K562 (cell line): Measurements from ENCODE around the gene MLX. TPM values are rescaled to one million over a fixed set of nuclear protein-coding genes. Genes with fewer than 3 reads are reported as not detected.

ENCODE experiments used
- ATF2 ChIP-seq: sonication (generic); formaldehyde crosslinking; IDR thresholded peaks from 2 replicates; pipeline ENCODE4 v1.8.1; 2022; ENCODE audit warnings: missing genetic modification reagents
- BHLHE40 ChIP-seq: IDR thresholded peaks from 2 replicates; pipeline ENCODE4 v1.6.1; 2011; ENCODE audit warnings: low read length, improper control_type of control experiment
- BRCA1 ChIP-seq, 2 experiments: fragments of 450-650 bp in 1 of 2; sonication (generic) in 1 of 2; formaldehyde crosslinking in 1 of 2; IDR thresholded peaks; 2 replicates each; pipeline versions ENCODE4 v1.5.0 to v1.6.1; 2017 to 2020; ENCODE audit warnings: mild to moderate bottlenecking in 1 of 2, missing genetic modification reagents in 1 of 2
- CBFA2T2 ChIP-seq: fragments of 450-650 bp; conservative IDR thresholded peaks from 2 replicates; pipeline ENCODE4 v1.6.1; 2017; ENCODE audit warnings: mild to moderate bottlenecking
- EP400 ChIP-seq: fragments of 450-650 bp; IDR thresholded peaks from 2 replicates; pipeline ENCODE4 v1.6.1; 2017; ENCODE audit warnings: antibody characterized with exemption, mild to moderate bottlenecking, moderate library complexity
- ERF ChIP-seq: fragments of 450-650 bp; formaldehyde crosslinking; IDR thresholded peaks from 2 replicates; pipeline ENCODE4 v1.4.0; 2020; ENCODE audit warnings: mild to moderate bottlenecking, mixed read lengths
- GABPA ChIP-seq: fragments of 200-800 bp; sonication (Bioruptor generic); conservative IDR thresholded peaks from 2 replicates; pipeline ENCODE4 v1.6.1; 2016; ENCODE audit warnings: low read depth, missing genetic modification characterization, missing compliant biosample characterization
- HDAC1 ChIP-seq, 2 experiments: fragments of 450-650 bp; IDR thresholded peaks; 2 replicates each; pipeline ENCODE4 v1.6.1; 2016 to 2017; ENCODE audit warnings: inconsistent platforms in 1 of 2, mild to moderate bottlenecking in 1 of 2, moderate library complexity in 1 of 2
- HMGN3 ChIP-seq: IDR thresholded peaks from 2 replicates; pipeline ENCODE4 v1.6.1; 2011; ENCODE audit warnings: borderline replicate concordance, low read depth, mild to moderate bottlenecking, mixed read lengths, low read length; ENCODE audit not compliant: insufficient read length; ENCODE audit errors: extremely low read depth
- KDM2B ChIP-seq: fragments of 250-450 bp; sonication (Bioruptor Pico); IDR thresholded peaks from 2 replicates; pipeline ENCODE4 v1.8.0; 2021; ENCODE audit warnings: mild to moderate bottlenecking, moderate library complexity
- MYBL2 ChIP-seq, 2 experiments: fragments of 450-650 bp in 1 of 2; sonication (generic) in 1 of 2; formaldehyde crosslinking in 1 of 2; IDR thresholded peaks; 2 replicates each; pipeline versions ENCODE4 v1.6.1 to v1.8.1; 2017 to 2022; ENCODE audit warnings: borderline replicate concordance in 1 of 2, inconsistent platforms in 1 of 2, low read depth in 1 of 2, mild to moderate bottlenecking in 1 of 2, missing genetic modification reagents in 1 of 2, moderate library complexity in 1 of 2
- PHF8 ChIP-seq: fragments of 200-600 bp; sonication (generic); IDR thresholded peaks from 2 replicates; pipeline ENCODE4 v1.6.1; 2012; ENCODE audit warnings: mixed run types, mild to moderate bottlenecking, inconsistent platforms, low read length, moderate library complexity, borderline replicate concordance
- RBFOX2 ChIP-seq: fragments of 200-400 bp; formaldehyde crosslinking; IDR thresholded peaks from 2 replicates; pipeline ENCODE4 v1.6.1; 2017; ENCODE audit warnings: low read depth, mild to moderate bottlenecking, low read length, moderate library complexity
- RBM17 ChIP-seq: fragments of 200-400 bp; formaldehyde crosslinking; IDR thresholded peaks from 2 replicates; pipeline ENCODE4 v1.6.1; 2017; ENCODE audit warnings: low read depth, mild to moderate bottlenecking, low read length, borderline replicate concordance
- TFE3 ChIP-seq: fragments of 450-650 bp; formaldehyde crosslinking; IDR thresholded peaks from 2 replicates; pipeline ENCODE4 v1.4.0; 2020; ENCODE audit warnings: mild to moderate bottlenecking, mixed read lengths
- THAP7 ChIP-seq: fragments of 250-450 bp; sonication (Bioruptor Pico); IDR thresholded peaks from 2 replicates; pipeline ENCODE4 v1.5.0; 2021
- ZBTB2 ChIP-seq: fragments of 450-650 bp; IDR thresholded peaks from 2 replicates; pipeline ENCODE4 v1.6.1; 2016; ENCODE audit warnings: antibody characterized with exemption
- ZNF253 ChIP-seq: fragments of 250-450 bp; sonication (Bioruptor Pico); conservative IDR thresholded peaks from 2 replicates; pipeline ENCODE4 v1.6.1; 2021; ENCODE audit warnings: mild to moderate bottlenecking
- ZNF384 ChIP-seq: IDR thresholded peaks from 2 replicates; pipeline ENCODE4 v1.6.1; 2012; ENCODE audit warnings: low read depth, low read length, improper control_type of control experiment
- ZNF740 ChIP-seq, 3 experiments: fragments of 200-800 bp in 1 of 3; sonication (Bioruptor generic) in 1 of 3; sonication (generic) in 1 of 3; formaldehyde crosslinking in 1 of 3; IDR thresholded peaks; 2 replicates each; pipeline versions ENCODE4 v1.6.1 to v1.8.0; 2016 to 2022; ENCODE audit warnings: mild to moderate bottlenecking in 2 of 3, missing compliant biosample characterization in 2 of 3, missing genetic modification characterization in 2 of 3, missing genetic modification reagents in 1 of 3
- ZNF830 ChIP-seq: fragments of 250-450 bp; sonication (Bioruptor Pico); IDR thresholded peaks from 2 replicates; pipeline ENCODE4 v1.5.0; 2021; ENCODE audit warnings: mild to moderate bottlenecking
- polyA plus RNA-seq, 8 experiments: library from polyadenylated mRNA; depleted of rRNA in 4 of 8; stranded (reverse) in 5 of 8; unstranded in 3 of 8; fragments of >200 nt; fragmentation: Nextera tagmentation in 2 of 8; fragmentation: Illumina TruSeq in 1 of 8; extraction: Ambion mirVana in 2 of 8; extraction: Trizol in 1 of 8; gene quantifications; 2 replicates each; pipeline versions ENCODE4 v1.2.1 to v1.2.3, GENCODE V29; 2011 to 2014; ENCODE audit warnings: inconsistent platforms in 1 of 8, missing spikeins in 1 of 8
- total RNA-seq, 7 experiments: library from RNA; depleted of rRNA in 6 of 7; stranded (reverse); fragments of >200 nt in 6 of 7; fragmentation: Illumina TruSeq in 2 of 7; extraction: Trizol in 2 of 7; gene quantifications; 2 replicates each; pipeline versions ENCODE4 v1.2.1 to v1.2.3, GENCODE V29; 2011 to 2021; ENCODE audit warnings: low replicate concordance in 1 of 7

MLX gene
- total and polyA plus RNA-seq, 9 of the 15 experiments (the other 6 are each of a cell fraction or from before 2014, with no cell fraction given), result 42.9 to 100 (median 58.9) TPM

- TF ChIP-seq ATF2 (no peak), HDAC1 (IDR thresholded peaks at IDR 0.05) (peak in 1 of 2 experiments; percentile 56; a peak in 1 of 4 replicates), ZNF740 (CRISPR knock-in tag; IDR thresholded peaks at IDR 0.05) (no peak), ZNF740 (tag; IDR thresholded peaks at IDR 0.05) (no peak), ERF (CRISPR knock-in tag) (no peak), KDM2B (CRISPR knock-in tag) (no peak), RBFOX2 (peak; percentile 90), HMGN3 (peak; percentile 65), ZNF253 (CRISPR knock-in tag) (no peak), GABPA (tag) (peak; percentile 90), ZNF830 (CRISPR knock-in tag) (no peak), PHF8 (peak; percentile 67; the same call in 1 of the 2 replicates), THAP7 (CRISPR knock-in tag) (0 out of 2 replicates have a peak, but pooled peaks have one; percentile 37), CBFA2T2 (peak; percentile 83), ZNF384 (no peak), TFE3 (CRISPR knock-in tag) (peak; percentile 98), BRCA1 (IDR thresholded peaks at IDR 0.05) (no peak), BRCA1 (CRISPR knock-in tag; IDR thresholded peaks at IDR 0.05) (no peak), BHLHE40 (peak; percentile 63; the same call in 1 of the 2 replicates), ZBTB2 (peak; percentile 94), RBM17 (no peak), EP400 (peak; percentile 71), MYBL2 (IDR thresholded peaks at IDR 0.05; ENCODE audit: low read depth) (no peak), MYBL2 (CRISPR knock-in tag; IDR thresholded peaks at IDR 0.05; ENCODE audit: borderline replicate concordance) (no peak)
These were observed at the start of gene MLX (continued) for GRCh38 chr17:42566883-42567573.
